Mucosa of gallbladder (tissue), 1 donor: ENCODE data around the gene MRPL11. TPM values are rescaled to one million over a fixed set of nuclear protein-coding genes. Genes with fewer than 3 reads are reported as not detected.
"Not testable (repeated sequence)": the region's sequence is repeated elsewhere in the genome, so short reads cannot be mapped to it uniquely, and the experiment has no call there.

Source experiments
- DNase-seq: peaks from one replicate; pipeline ENCODE4 v3.0.0-alpha.2; 2020; ENCODE audit warnings: low spot score
- total RNA-seq: library from RNA; stranded (reverse); gene quantifications from one replicate; pipeline ENCODE4 v1.2.1, GENCODE V29; 2021
- donor health status: DM: no; HTN: no; CAD: no.

Gene MRPL11
- total RNA-seq, 1 donor from 2014 or later = 32.8 TPM

DNA sequence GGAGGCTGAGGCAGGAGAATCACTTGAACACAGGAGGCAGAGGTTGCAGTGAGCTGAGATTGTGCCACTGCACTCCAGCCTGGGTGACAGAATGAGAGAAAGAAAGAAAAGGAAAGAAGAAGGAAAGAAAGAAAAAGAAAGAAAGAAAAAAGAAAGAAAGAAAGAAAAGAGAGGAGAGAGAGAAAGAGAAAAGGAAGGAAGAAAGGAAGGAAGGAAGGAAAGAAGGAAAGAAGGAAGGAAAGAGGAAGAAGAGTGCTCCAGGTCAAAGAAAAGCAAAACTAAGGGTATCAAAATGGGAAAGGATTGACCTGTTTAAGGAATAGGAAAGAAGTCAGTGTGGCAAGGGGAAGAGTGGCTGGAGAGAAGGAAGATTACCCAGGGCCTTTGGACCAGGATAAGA is 7.4 kb downstream of the MRPL11 start:
- DNase-seq = not testable (repeated sequence)

DNA sequence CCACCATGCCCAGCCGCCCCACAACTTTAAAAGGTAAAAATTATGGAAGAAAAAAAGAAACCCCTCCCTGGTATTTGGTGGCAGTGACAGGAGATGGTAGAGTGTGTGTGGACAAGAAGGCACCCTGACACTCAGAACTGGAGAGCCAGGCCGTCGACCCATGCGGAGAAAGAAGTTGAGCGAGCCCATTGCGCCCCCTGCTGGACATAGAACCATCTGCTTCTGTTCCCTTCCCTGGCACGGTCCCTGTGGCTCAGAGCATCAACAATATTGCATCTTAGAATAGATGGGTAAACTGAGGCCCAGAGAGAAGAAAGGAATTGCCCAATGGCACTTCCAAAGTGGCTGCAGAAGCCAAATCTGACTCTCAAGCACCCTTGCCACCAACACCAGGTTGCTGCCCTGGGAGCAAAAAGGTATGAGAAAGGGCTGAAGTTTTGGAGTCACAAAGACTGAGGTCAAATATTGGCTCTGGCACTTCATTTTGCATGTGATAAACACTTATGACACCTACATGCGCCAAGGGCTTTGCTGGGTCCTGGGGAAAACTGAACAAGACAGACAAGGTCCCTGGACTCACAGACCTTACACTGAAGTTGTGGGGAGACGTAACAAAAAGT is 8.6 kb downstream of the MRPL11 start:
- DNase-seq = peak; percentile 68

DNA sequence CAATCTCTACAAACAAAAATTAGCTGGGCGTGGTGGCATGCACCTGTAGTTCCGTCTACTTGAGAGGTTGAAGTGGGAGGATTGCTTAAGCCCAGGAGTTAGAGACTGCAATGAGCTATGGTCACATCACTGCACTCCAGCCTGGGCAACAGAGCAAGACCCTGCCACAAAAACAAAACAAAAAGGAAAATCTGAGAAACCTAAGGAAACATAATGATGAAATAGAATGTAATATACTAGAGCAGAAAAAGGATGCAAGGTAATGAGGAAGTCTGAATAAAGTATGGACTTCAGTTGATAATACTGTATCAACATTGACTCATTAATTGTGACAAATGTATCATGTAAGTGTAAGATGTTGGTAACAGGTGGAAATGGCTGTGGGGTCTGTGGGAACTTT is 9.7 kb downstream of the MRPL11 start:
- no peak for DNase-seq

DNA sequence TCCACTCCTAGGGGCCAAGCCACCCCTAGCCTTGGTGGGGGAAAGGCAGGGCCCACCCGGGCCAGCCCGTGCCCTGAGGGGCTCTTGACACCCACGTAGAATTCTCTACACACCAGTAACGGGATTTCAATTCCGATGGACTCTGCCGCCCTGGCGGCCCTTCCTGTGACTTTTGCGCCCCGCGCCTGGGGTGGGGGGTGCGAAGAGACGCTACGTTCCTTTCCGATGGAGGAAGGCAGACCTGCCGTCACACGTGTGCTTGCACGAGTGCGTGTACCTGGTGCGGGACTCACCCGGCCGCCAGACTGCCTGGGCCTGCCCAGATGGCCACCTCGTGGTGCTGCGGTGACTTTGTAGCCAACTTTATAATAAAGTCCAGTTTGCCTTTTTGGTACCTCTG is 12.3 kb downstream of the MRPL11 start:
- DNase-seq = no peak

DNA sequence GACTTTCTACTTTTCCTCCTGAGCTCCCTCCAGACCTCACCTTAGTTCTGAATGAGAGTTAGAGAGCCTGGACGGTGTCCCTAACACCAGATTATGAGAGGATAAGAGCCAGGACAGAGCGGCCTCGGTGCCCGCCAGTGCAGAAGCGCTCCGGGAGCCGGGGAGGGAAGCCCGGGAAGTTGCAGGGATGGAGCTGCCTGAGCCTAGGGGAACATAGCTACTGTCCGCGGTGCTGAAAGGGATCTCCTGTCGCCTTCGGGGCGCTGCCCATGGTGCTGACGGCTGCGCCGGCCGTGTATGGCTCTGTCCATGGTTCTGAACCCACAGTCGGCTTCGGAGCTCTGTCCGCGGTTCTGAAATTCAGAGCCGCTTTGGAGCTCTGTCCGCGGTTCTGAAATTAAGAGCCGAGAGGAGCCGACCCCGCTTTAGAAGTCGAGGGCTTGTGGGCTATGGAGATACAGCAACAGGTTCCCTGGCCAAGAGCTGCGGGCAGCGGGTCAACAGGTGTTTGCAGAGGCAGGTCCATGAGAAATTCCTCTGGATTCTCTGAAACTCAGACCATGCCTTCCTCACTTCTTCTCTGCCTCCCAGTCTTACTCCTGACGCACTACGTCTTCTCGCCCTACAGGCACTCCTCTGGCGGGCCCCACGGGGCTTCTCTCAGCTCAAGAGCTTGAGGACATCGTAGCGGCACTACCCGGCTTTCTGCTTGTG is 17.0 kb downstream of the MRPL11 start:
- DNase-seq = peak; percentile 94

DNA sequence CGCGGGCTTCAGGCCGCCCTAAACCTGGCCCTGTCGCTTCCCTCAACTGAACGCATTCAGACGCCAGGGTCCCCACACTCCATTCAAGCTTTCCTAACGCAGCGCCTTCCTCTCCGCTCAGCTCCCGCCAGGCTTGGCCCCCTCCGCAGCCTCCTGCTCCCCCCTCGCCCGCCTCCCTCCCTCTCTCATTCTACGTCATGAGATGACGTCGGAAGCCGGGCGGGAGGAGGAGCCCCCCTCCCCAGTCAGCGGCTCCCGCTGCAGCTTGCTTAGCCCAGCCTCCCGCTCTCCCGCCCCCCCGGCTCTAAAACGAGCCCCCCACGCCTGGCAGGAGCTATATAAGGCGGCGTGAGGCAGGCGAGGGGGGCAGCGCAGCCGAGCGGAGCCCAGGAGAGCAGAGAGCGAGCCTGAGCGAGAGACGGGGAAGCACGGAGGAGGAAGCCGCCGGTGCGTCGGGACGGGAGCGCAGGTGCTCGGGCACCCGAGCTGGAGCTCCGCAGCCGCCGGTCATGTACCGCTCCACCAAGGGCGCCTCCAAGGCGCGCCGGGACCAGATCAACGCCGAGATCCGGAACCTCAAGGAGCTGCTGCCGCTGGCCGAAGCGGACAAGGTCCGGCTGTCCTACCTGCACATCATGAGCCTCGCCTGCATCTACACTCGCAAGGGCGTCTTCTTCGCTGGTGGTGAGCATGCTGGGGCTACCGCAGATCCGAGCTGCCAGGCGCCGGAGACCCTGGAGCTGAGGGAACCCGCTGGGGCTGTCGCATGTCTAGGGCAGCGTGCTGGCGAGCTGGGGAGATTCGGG is 17.8 kb downstream of the MRPL11 start, which contains the start of gene NPAS4:
NPAS4 (plus strand) TSS at position 365 of the 806 bp plus-strand sequence; CDS start at position 510, 145 bp downstream.
- DNase-seq = no peak

DNA sequence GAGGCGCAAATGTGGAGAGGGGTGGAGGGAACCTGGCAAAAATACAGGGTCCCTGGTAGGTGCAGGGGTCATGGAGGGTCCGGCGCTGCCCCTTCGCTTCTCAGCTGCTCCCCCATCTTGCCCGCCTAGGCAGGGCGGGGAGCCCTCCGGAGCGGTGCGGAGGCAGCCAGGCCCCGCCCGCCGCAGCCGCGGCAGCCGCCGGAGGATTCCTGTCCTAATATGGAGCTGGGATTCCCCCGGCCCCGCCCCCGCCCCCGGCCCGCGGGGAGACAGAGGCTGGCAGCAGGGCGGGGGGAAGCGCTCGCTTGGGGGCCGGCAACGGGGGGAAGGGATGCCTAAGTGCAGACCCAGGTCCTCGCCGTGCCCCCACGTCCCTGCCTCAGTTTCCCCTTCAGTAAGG is 18.8 kb downstream of the MRPL11 start:
- DNase-seq = no peak

DNA sequence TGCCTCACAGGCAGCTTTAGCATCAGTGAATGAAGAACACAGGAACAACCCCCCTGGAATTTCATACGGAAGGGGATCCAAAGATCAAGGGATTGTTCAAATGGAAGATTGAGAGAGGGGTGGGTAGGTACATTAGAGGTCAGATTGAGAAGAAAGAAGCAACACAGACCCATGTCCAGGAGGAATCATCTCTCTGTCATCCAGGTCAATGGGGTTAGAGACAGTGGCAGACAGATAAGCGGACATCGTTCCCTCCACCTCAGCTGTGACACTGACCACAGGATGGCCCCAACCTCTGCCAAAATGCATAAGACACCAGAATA is 19.7 kb downstream of the MRPL11 start:
- DNase-seq = no peak

DNA sequence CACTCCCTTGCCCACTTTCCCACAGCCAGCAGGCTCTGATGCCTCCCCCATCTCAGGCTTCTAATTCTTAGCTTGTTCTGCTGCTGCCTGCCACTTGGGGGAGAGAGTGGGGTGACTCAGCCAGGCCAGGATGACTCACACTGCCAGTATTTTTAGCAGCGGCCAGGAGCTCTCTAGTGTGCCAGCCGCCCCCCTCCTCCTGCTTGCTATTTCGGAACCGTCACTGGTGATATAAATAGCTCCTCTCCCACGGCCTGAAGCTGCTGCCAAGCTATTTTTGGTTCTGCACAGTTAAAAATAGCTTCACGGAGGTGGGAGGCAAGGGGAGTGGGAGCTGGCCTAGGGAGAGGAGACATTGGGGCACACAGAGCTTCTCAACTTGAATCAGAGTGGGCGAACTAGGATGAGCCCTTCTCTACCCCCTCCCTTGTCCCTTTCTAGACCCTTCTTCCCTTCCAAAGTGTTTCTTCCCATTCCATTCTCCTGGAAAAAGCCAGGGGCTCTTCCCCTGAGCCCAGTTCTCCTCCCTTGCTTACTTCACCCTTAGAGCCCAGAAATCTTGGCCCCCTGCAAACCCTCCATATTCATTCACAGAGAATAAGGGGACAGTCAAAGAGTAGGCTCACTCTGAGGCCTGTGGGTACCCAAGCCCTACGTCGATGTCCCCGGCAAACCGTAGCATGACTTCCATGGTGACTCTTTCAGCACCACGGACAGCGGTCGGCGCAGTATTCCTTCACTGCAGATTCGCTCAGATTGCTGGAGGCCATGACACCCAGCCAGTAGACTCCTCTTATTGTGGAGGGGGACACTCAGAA is 20.3 kb downstream of the MRPL11 start:
- DNase-seq = peak; percentile 53

DNA sequence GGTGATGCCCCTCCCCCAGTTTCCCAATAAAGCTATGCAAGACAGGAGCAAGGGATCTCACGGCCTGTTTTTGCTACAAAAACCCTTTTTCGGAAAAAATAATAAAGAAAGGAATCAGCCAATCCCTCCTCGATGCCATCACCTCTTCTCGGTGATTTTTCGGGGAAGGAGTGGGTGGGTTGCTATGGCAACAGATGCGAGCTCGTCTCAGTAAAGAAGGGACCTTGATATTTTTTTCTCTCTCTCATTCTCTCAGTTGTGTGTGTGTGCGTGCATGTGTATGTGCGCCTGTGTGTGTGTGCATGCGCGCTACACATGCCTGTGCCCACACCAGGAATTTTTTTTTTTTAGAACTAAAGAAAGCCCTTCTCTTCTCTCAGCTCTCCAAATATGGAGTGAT is 21.6 kb downstream of the MRPL11 start:
- no peak for DNase-seq

DNA sequence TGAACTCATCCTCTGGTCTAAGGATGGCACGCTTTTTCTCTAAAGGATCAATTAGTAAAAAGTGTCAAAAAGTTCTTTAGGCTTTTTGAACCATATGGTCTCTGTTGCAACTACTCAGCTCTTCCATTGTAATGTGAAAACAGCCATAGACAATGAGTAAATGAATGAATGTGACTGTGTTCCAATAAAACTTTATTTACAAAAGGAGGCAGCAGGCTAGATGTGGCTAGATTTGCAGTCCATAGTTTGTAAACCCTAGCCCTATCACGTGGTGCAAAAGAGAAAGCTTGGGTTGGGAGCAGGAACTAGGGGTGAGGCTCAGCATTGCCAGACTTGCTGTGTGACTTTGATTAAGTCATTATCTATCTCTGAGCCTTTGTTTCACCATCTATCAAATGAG is 23.2 kb downstream of the MRPL11 start:
- DNase-seq = no peak

DNA sequence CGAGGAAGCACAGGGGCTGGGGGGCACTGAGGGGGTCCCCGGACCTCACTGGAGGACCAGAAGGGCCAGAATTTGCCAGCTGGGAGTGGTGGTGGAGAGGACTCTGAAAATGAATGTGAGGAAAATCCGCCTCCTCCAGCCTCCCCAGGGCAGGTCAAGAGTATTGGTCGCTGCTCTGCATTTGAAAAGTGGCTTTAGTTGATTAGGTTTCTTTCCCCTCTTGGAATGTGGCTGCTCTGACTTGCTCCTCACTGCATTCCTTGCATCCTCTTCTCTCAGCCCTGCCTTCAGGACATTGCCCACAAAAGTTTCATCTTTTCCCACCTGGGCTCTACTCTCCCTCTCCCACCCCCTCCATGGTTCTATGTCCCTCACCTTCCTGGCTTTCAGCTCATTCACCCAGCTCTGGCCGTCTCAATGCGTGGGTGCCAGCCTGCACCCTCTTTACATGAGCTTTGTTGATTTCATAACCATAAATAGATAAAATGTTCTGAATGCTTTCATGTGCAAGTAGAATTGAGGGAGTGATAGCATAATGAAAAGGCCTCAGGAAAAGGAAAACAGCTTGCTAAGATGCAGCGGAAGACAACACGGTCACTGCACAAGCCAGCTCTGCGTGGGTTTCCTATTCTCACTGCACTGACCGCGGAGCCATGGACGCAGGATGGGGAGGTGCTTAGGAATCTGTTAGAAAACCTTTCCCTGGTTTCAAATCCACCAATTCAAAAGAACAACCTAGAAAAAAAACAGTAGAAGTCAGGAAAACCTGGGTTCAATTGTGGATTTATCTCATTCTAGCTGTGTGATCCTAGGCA is 24.3 kb downstream of the MRPL11 start:
- no peak for DNase-seq

DNA sequence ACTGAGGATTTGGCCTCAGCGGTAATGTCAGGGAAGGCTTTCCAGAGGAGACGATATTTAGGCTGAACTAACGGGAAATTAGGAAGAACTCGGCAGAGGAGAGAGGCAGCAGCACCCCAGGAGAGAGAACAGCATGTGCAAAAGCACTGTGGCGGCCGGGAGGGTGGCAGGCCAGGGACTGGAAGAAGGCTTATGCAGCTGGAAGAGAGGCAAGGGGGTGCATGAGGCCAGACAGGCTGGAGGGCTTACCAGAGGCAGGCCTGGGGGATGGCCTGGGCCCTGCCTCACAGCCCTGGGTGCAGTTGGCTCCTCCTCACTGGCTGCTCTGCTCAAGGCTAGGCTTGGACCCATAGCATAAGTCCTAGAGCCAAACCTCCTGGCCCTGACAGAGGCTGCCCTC is 25.5 kb downstream of the MRPL11 start:
- no peak for DNase-seq

DNA sequence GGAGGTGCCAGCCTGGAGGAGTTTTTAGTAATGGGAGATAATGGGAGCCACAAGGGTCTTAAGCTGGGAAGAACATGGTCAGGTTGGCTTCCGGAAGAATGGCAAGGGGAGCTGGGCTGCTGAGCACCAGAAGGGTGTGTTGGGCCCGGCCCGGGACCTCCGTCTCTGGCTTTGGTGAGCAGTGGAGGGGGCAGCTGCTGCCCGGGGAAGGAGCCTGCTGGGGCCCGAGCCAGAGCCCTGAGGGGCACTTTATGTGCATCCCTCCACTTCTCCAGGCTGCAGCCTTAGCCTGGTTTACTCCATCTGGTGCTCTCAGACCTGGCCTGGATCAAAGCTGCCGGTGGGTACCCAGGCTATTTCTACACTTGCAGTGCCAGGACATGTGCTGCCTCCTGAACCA is 26.5 kb downstream of the MRPL11 start:
- DNase-seq = no peak

DNA sequence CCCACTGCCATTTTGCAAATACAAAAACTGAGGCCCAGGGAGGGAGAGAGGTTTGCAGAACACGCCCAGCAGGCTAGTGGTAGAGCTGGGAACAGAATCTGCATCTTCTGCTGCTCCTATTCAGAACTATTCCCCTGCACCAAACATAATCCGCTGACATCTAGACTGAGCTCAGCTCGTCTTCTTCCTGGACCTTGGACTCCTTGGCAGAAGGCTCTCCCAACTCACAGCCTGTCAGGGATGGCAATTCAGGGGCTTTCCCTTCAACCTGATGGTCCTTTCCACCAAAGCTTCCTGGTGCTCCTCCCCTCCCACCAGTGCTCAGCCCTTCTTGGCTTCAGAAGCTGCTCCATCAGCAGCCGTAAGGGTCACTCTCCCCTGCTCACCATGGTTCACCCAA is 27.3 kb downstream of the MRPL11 start:
- no peak for DNase-seq

DNA sequence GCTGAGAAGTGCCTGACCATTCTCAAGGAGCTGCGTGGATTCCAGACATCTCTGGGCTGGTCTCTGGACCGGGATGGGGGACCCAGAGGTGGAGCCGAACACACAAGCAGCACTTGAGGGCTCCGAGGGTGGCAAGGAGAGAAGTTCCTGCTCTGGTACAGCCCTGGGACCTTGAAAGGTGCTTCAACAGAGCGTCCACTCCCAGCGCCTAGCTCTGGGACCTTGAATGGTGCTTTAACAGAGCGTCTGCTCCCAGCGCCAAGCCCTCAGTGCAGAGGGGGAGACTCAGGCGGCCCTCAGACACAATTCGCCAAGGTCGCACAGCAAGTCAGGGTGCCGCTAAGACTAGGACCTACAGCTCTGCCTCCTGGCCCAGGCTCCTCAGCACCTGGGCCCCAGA is 28.5 kb downstream of the MRPL11 start:
- DNase-seq = no peak

DNA sequence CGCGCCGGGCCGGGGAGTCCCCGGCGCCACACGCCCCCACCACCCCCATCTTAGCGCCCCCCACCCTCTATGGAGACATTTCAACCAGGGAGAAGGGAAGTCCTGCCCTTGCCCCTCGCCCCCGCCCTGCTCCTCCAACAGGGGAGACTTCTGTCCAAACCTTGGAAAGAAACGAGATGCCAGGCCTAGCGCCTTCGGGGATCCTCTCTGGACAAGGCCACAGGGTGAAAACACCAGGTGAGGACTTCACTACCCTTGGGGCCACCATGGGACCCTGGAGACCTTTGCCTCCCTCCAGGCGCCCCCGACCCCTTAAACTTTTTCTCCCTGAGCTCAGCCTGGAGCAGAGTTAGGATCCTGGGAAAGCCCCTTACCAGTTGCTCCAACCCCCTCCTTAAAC is 29.4 kb downstream of the MRPL11 start:
- no peak for DNase-seq

DNA sequence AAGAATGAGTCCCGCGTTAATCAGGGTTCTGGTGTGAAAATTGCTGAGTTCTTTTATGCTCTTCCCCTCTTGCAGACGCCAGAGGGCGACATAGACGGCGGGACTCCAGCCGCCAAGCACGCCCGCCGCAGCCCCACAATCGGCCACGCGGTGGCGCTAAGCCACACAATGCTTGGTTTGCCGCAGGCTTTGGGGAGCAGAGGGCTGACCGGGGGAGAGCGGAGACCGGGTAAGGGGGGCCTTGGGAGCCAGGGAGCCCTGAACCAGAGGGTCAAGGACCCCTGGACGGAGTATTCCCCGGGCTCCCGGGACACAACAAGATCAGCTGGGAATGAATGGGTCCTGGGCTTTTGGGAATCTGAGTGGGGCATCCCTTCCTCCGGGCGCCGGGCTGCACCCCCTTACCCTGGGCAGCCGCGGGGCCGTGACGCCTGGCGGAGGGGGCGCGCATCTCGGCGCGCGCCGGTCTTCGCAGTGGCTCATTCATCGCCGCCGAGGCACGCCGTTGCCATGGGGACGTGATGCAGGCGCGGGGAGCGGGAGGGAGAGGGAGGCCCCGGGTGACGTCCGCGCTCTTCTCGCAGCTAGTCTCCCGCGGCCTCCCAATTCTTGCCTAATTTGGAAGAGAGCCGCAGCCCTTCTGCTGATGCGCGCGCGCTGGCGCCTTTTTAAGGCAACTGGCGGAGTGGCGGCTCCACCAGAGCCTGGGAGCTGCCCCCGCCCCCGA is 30.0 kb downstream of the MRPL11 start:
- peak; percentile 89 for DNase-seq

DNA sequence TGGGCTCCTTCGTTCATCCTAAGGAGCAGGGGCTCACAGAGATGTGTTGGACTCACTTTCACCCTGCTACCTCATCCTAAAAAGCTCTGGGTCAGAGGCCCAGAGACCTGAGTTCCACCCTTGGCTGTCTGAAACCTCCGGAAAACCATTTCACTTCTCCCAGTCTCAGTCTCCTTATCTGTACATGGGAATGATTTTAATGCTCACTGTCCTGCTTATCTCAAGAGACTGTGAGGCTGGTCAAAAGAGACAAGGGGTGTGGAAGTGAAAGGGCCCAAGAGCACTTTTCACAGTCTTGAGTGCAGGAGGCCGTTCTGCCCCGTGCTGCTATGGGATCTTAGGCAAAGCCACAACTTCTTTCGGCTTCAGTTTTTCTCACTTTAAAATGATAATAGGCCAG is 31.0 kb downstream of the MRPL11 start:
- no peak for DNase-seq

DNA sequence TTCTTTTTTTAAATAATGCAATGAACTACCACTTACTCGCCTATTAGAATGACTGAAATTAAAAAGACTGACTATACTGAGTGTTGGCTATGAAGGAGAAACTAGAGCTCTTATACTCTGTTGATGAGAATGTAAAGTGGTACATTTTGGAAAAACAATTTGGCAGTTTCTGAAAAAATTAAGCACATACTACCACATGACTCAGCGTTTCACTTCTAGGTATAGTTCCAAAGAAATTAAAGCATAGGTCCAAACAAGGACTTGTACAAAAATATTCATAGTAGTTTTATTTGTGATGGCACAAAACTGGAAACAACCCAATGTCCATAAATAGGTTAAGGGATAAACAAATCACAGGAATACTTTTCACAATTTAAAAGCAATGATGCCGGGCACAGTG is 44.7 kb downstream of the MRPL11 start:
- no peak for DNase-seq

DNA sequence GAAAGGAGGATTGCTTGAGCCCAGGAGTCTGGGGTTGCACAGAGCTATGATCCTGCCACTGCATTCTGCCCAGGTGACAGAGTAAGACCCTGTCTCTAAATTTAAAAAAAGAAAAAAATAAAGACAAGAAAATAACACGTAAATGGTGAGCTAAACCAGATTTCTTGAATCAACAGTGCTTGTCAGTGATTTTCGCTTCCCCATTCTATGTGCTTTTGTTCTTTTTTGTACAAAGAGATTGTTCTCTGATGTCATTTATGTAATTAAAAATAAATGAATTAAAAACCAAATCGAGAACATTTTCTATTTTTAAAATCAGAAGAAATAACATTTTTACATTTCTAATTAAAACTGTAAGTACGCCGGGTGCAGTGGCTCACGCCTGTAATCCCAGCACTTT is 47.3 kb downstream of the MRPL11 start:
- no peak for DNase-seq
